Measurements from ENCODE around the gene FOSL2. TPM values are rescaled to one million over a fixed set of nuclear protein-coding genes. Genes with fewer than 3 reads are reported as not detected.
"Not testable (repeated sequence)": the region's sequence is repeated elsewhere in the genome, so short reads cannot be mapped to it uniquely, and the experiment has no call there.

Gene FOSL2
- total and polyA plus RNA-seq, 8 donors: 11.7 to 114 (median 15.1) TPM

DNA sequence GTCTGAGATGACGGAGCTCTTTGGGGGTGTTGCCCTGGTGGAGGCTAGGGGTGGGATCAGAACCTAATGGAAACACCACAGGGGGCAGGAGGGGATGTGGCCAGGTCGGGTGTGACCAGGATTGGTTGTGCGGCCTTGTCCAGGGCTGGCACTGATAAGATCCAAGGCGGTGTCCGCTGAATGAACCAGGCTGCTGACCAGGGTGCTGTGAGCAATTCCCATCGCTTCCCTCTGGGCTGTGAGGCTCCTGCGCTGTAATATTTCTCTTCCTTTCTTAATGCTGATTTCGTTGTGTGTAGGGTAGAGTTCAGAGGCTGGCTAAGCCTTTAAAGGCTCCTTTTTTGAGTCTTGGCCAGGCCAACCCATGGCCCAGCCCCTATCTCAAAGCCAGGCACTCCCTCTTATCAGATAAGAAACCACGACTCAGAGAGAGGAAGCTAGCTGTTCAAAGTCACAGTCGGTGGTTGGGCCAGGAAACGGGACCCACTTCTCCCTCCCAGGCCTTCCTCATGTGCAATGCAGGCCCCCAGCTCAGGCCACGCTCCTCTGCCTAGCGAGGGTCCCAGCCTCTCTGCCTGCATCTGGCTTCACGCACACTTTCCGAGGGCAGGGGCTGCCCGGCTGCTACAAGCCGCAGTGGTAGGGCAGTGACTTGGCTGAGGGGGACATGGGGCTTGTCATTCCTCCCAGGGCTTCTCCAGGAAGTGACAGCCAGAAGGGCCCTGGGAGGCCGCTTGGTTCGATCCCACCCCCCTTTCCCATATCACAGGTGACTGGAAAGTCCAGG, 26.0 kb upstream of the FOSL2 start:
- intact Hi-C loops (cut with DNase I): no loop called here
- ATAC-seq: peak; percentile 69
- TF ChIP-seq, protein P1, sequence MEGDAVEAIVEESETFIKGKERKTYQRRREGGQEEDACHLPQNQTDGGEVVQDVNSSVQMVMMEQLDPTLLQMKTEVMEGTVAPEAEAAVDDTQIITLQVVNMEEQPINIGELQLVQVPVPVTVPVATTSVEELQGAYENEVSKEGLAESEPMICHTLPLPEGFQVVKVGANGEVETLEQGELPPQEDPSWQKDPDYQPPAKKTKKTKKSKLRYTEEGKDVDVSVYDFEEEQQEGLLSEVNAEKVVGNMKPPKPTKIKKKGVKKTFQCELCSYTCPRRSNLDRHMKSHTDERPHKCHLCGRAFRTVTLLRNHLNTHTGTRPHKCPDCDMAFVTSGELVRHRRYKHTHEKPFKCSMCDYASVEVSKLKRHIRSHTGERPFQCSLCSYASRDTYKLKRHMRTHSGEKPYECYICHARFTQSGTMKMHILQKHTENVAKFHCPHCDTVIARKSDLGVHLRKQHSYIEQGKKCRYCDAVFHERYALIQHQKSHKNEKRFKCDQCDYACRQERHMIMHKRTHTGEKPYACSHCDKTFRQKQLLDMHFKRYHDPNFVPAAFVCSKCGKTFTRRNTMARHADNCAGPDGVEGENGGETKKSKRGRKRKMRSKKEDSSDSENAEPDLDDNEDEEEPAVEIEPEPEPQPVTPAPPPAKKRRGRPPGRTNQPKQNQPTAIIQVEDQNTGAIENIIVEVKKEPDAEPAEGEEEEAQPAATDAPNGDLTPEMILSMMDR (IDR thresholded peaks at IDR 0.05): no peak
- Histone ChIP-seq H3K27me3 (no peaks in the 10 kb centered on the region), H3K36me3 (no peaks in the 10 kb centered on the region), H3K4me1 (peaks cover 0 to 28% of the 10 kb centered on the region in 2 donors), H3K9me3 (no peaks in the 10 kb centered on the region), H3K27ac (peak overlapping the region in 1 of 2 donors; percentile 23), H3K4me3 (no peak overlapping the region)
- DNase-seq: peak in 2 of 4 donors; percentile 50 to 55

DNA sequence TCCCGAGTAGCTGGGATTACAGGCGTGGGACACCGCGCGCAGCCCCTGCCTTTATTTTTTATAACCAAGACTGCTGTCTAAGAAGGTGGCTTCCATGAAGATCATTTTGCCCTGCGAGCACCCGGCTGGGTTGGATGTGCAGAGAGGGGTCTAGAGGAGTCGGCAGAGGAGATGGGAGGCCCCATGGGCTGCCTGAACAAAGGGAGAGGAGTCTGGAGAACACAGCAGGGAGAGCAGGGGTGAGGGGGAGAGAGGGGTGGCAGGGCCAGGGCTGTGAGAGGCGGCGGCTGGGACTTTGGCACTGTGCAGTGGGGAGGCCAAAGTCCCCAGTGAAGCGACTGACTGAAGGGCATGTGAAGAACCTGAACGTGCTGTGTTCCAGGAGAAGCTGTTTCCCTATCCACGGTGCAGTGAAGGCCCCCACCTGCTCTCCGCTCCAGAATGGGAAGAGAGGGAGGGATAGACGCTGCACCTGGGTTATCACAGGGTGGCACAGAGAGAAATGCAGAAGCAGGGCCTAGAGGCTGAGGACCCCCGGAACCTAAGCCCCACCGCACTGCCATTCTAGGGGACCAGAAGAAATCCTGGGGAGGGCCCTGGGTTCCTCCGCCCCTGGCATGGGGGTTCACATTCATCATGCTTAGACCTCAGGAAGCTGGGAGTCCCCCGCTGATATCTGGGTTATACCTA, 24.8 kb upstream of the FOSL2 start:
- ATAC-seq: no peak
- intact Hi-C loops (cut with DNase I): no loop called here
- TF ChIP-seq, protein P1 (IDR thresholded peaks at IDR 0.05): no peak
- H3K4me3 ChIP-seq: no peak overlapping the region
- H3K4me1 ChIP-seq: peaks cover 0 to 28% of the 10 kb centered on the region in 2 donors
- no peaks in the 10 kb centered on the region for H3K27me3 ChIP-seq
- no peaks in the 10 kb centered on the region for H3K9me3 ChIP-seq
- no peak for DNase-seq
- no peak overlapping the region for H3K27ac ChIP-seq
- no peaks in the 10 kb centered on the region for H3K36me3 ChIP-seq

DNA sequence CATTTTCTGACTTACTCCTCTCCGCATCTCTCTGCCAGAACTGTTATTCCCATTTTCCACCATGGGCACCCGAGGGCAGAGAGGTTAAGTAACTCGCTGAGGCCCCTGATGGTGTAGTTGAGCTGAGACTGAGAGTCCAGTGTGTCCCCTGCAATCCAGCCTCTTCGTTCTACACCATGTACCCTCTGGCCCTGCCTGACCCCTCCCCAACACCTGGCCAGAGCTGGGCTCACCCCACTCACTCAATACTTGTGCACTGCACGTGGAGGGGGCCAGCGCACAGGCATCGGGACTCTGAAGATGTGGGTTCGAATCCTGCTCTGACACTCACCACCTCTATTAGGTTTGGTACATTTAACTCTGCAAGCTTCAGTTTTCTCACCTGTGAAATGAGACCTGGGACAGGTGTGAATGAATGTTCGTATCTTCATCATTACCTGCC, 24.3 kb upstream of the FOSL2 start:
- Histone ChIP-seq H3K4me3 (no peak overlapping the region), H3K27ac (no peak overlapping the region), H3K36me3 (no peaks in the 10 kb centered on the region), H3K9me3 (no peaks in the 10 kb centered on the region), H3K27me3 (no peaks in the 10 kb centered on the region), H3K4me1 (peaks cover 0 to 28% of the 10 kb centered on the region in 2 donors)
- intact Hi-C loops (cut with DNase I): no loop called here
- no peak for DNase-seq
- TF ChIP-seq, protein P1 (IDR thresholded peaks at IDR 0.05): no peak
- no peak for ATAC-seq

DNA sequence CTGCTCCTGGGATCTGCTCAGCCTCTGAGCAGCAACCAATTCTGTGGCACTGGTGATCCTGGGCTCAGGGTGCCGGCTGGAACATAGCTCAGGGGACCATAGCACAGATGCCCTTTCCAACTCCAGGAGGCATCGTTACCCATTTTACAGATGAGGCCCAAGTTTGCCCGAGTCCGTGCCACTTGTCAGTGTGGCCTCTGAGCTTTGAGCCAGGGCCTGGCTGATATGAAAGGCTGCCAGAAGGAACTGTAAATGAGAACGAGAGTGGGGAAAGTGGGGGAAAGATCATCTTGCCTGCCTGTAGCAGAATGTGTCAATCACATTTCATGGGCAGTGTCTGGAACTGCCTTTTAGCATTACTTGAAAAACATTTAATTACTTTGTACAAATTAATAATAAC, 23.3 kb upstream of the FOSL2 start:
- Histone ChIP-seq H3K27ac (no peak overlapping the region), H3K36me3 (no peaks in the 10 kb centered on the region), H3K4me1 (peaks cover 0 to 28% of the 10 kb centered on the region in 2 donors), H3K27me3 (no peaks in the 10 kb centered on the region), H3K9me3 (no peaks in the 10 kb centered on the region), H3K4me3 (no peak overlapping the region)
- ATAC-seq: no peak
- no peak for DNase-seq
- intact Hi-C loops (cut with DNase I): no loop called here
- TF ChIP-seq, protein P1 (IDR thresholded peaks at IDR 0.05): no peak

DNA sequence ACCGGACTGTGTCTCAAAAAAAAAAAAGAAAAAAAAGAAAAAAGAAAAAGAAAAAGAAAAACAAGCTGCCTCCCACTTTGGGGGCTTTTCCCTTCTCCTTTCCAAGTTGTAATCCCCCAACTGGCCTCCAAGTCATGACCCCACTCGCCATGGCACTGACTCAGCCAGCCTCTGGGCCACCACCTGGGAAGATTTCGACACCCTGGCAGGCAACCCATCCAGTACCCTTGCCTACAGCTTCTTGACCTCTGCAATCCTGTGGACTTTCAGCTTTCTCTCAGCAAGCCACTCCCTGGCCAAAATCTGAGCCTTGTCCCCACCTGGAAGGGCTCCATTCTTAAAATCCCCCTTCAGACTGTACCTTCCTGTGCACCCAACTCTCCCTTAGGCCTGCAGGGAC, 22.3 kb upstream of the FOSL2 start:
- DNase-seq (no peak), ATAC-seq (no peak)
- H3K27ac ChIP-seq: no peak overlapping the region
- TF ChIP-seq, protein P1 (IDR thresholded peaks at IDR 0.05): no peak
- peaks cover 0 to 23% of the 10 kb centered on the region in 2 donors for H3K4me1 ChIP-seq
- H3K36me3 ChIP-seq: no peaks in the 10 kb centered on the region
- H3K9me3 ChIP-seq: no peaks in the 10 kb centered on the region
- intact Hi-C loops (cut with DNase I): no loop called here
- H3K4me3 ChIP-seq: no peak overlapping the region
- no peaks in the 10 kb centered on the region for H3K27me3 ChIP-seq

DNA sequence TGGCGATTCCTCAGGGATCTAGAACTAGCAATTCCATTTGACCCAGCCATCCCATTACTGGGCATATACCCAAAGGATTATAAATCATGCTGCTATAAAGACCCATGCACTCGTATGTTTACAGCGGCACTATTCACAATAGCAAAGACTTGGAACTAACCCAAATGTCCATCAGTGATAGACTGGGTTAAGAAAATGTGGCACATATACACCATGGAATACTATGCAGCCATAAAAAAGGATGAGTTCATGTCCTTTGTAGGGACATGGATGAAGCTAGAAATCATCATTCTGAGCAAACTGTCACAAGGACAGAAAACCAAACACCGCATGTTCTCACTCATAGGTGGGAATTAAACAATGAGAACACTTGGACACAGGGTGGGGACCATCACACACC, 20.9 kb upstream of the FOSL2 start:
- H3K4me1 ChIP-seq; H3K27ac ChIP-seq; H3K36me3 ChIP-seq; DNase-seq; ATAC-seq; H3K4me3 ChIP-seq; H3K27me3 ChIP-seq; intact Hi-C loops (cut with DNase I); H3K9me3 ChIP-seq: not testable (repeated sequence)

Measured in left lung (tissue), 10 donors.